Uterus (tissue), 4 donors: ENCODE data around the gene RCBTB1. TPM values are rescaled to one million over a fixed set of nuclear protein-coding genes. Genes with fewer than 3 reads are reported as not detected.

Experiments used
- DNase-seq, 2 donors: peaks; one replicate each; pipeline ENCODE4 v3.0.0-alpha.2; 2019 to 2020
- H3K27ac ChIP-seq, 2 donors: fragments of 200-600 bp; sonication (generic); 1 replicate in 1 of 2; 2 replicates in 1 of 2; pipeline ENCODE4 v1.5.1; 2016 to 2018
- H3K27me3 ChIP-seq, 2 donors: fragments of 200-600 bp; sonication (generic); one replicate each; pipeline ENCODE4 v1.5.1; 2018 to 2019; ENCODE audit warnings: control low read depth in 1 of 2
- H3K36me3 ChIP-seq, 2 donors: fragments of 200-600 bp; sonication (generic); one replicate each; pipeline ENCODE4 v1.5.1; 2019; ENCODE audit warnings: control low read depth in 1 of 2
- H3K4me1 ChIP-seq, 2 donors: fragments of 200-600 bp; sonication (generic); one replicate each; pipeline ENCODE4 v1.5.1; 2018 to 2019; ENCODE audit warnings: control low read depth in 1 of 2
- H3K4me3 ChIP-seq, 2 donors: fragments of 200-600 bp; sonication (generic); 1 replicate in 1 of 2; 2 replicates in 1 of 2; pipeline ENCODE4 v1.5.1; 2018 to 2019; ENCODE audit warnings: mild to moderate bottlenecking in 1 of 2
- H3K9me3 ChIP-seq, 2 donors: fragments of 200-600 bp; sonication (generic); one replicate each; pipeline ENCODE4 v1.5.1; 2019; ENCODE audit warnings: control low read depth in 1 of 2
- POLR2A ChIP-seq, 2 donors: fragments of 450-650 bp; IDR thresholded peaks; one replicate each; pipeline ENCODE4 v1.6.1; 2016; ENCODE audit warnings: antibody characterized with exemption in 2 of 2, mild to moderate bottlenecking in 1 of 2, moderate library complexity in 1 of 2
- intact Hi-C: fragments of 100-400 bp; cut with DNase I; formaldehyde crosslinking; loops from one replicate; pipeline ENCODE4 v1.15.1; 2023; ENCODE audit warnings: low total_unique reads
- total RNA-seq, 4 donors: library from RNA; depleted of rRNA in 3 of 4; stranded (reverse); fragments of >200 nt in 3 of 4; gene quantifications; one replicate each; pipeline versions ENCODE4 v1.1.0 to v1.2.4, GENCODE V29; 2014 to 2023
- TF ChIP-seq, protein P1 (sequence below), 4 experiments: fragments of 200-600 bp in 2 of 4; fragments of 450-650 bp in 2 of 4; sonication (generic) in 2 of 4; IDR thresholded peaks; one replicate each; pipeline ENCODE4 v1.5.1; 2016 to 2019; ENCODE audit warnings: antibody characterized with exemption in 4 of 4, mild to moderate bottlenecking in 2 of 4, moderate library complexity in 1 of 4
- donor health status: DM: yes; HTN: yes; CAD: no.

RCBTB1 gene
- total RNA-seq, 4 donors from 2014 or later: 4.4 to 24.6 (median 19.1) TPM

- no peak for TF ChIP-seq POLR2A (IDR thresholded peaks at IDR 0.05)
- TF ChIP-seq, protein P1, sequence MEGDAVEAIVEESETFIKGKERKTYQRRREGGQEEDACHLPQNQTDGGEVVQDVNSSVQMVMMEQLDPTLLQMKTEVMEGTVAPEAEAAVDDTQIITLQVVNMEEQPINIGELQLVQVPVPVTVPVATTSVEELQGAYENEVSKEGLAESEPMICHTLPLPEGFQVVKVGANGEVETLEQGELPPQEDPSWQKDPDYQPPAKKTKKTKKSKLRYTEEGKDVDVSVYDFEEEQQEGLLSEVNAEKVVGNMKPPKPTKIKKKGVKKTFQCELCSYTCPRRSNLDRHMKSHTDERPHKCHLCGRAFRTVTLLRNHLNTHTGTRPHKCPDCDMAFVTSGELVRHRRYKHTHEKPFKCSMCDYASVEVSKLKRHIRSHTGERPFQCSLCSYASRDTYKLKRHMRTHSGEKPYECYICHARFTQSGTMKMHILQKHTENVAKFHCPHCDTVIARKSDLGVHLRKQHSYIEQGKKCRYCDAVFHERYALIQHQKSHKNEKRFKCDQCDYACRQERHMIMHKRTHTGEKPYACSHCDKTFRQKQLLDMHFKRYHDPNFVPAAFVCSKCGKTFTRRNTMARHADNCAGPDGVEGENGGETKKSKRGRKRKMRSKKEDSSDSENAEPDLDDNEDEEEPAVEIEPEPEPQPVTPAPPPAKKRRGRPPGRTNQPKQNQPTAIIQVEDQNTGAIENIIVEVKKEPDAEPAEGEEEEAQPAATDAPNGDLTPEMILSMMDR (IDR thresholded peaks at IDR 0.05): no peak
- intact Hi-C loops: no loop called here
- no peak overlapping the region for H3K27ac ChIP-seq
- H3K9me3 ChIP-seq: no peaks in the 10 kb centered on the region
- no peaks in the 10 kb centered on the region for H3K4me1 ChIP-seq
- no peaks in the 10 kb centered on the region for H3K36me3 ChIP-seq
- DNase-seq: no peak
- no peak overlapping the region for H3K4me3 ChIP-seq
- no peaks in the 10 kb centered on the region for H3K27me3 ChIP-seq
These were observed 36.1 kb downstream of the RCBTB1 start for GRCh38 chr13:49549289-49549688.

GRCh38 chr13:49546561-49546960 is 38.8 kb downstream of the RCBTB1 start:
- DNase-seq: peak in 1 of 2 donors; percentile 27
- no peak for TF ChIP-seq POLR2A (IDR thresholded peaks at IDR 0.05)
- TF ChIP-seq, protein P1 (IDR thresholded peaks at IDR 0.05): no peak
- Histone ChIP-seq H3K4me1 (no peaks in the 10 kb centered on the region), H3K9me3 (no peaks in the 10 kb centered on the region), H3K27ac (peak overlapping the region; percentile 59 to 61), H3K4me3 (no peak overlapping the region), H3K27me3 (no peaks in the 10 kb centered on the region), H3K36me3 (no peaks in the 10 kb centered on the region)
- intact Hi-C loops: no loop called here

- TF ChIP-seq POLR2A (IDR thresholded peaks at IDR 0.05): no peak
- TF ChIP-seq, protein P1 (IDR thresholded peaks at IDR 0.05): no peak
- Histone ChIP-seq H3K4me3 (no peak overlapping the region), H3K9me3 (no peaks in the 10 kb centered on the region), H3K36me3 (no peaks in the 10 kb centered on the region), H3K4me1 (no peaks in the 10 kb centered on the region), H3K27me3 (no peaks in the 10 kb centered on the region), H3K27ac (peak overlapping the region; percentile 59 to 61)
- intact Hi-C loops: no loop called here
- DNase-seq: no peak
These were observed 39.7 kb downstream of the RCBTB1 start for GRCh38 chr13:49545661-49546060.

DNA sequence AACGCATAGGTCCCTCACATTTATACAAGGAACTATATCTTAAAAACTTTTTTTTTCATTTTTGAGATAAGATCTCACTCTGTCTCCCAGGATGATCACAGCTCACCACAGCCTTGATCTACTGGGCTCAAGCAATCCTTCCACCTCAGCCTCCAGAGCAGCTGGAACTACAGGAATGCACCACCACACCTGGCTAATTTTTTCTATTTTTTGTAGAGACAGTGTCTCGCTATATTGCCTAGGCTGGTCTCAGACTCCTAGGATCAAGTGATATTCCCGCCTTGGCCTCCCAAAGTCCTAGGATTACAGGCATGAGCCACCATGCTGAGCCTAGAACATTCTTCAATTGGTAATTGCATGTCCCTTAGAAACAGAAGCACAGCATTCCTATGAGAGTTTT is 41.7 kb downstream of the RCBTB1 start:
- intact Hi-C loops: no loop called here
- H3K4me3 ChIP-seq: no peak overlapping the region
- no peak for DNase-seq
- H3K27ac ChIP-seq: no peak overlapping the region
- no peaks in the 10 kb centered on the region for H3K27me3 ChIP-seq
- H3K36me3 ChIP-seq: no peaks in the 10 kb centered on the region
- no peaks in the 10 kb centered on the region for H3K9me3 ChIP-seq
- no peak for TF ChIP-seq POLR2A (IDR thresholded peaks at IDR 0.05)
- TF ChIP-seq, protein P1 (IDR thresholded peaks at IDR 0.05): no peak
- H3K4me1 ChIP-seq: peaks cover 0 to 5% of the 10 kb centered on the region in 2 donors

DNA sequence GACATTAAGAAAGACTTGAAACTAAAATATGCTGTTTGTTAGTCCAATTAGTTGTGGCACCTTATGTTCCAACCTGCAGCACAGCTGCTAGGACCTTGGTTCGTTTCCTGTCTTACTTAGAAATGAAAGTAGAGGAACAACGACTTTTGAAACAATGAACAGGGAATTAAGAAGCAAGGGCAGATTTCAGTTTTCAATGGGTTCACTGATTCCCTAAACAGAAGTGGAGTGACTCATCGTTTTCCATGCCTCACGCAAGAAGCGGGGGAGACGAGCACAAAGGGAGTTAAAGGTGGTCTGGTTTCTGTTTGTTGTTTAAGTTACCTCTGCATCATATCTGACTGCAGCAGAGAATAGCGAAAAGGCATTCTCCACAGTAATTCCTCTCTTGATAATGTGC is 44.8 kb downstream of the RCBTB1 start:
- TF ChIP-seq POLR2A (IDR thresholded peaks at IDR 0.05): no peak
- TF ChIP-seq, protein P1 (IDR thresholded peaks at IDR 0.05): no peak
- Histone ChIP-seq H3K27ac (peak overlapping the region; percentile 81 to 82), H3K4me3 (peak overlapping the region; percentile 2 to 14), H3K36me3 (no peaks in the 10 kb centered on the region), H3K4me1 (peaks cover 0 to 5% of the 10 kb centered on the region in 2 donors), H3K9me3 (no peaks in the 10 kb centered on the region), H3K27me3 (no peaks in the 10 kb centered on the region)
- intact Hi-C loops: no loop called here
- DNase-seq: peak; percentile 64 to 85
